HCT116 (cell line): ENCODE results near the gene TRPM3. TPM values are rescaled to one million over a fixed set of nuclear protein-coding genes. Genes with fewer than 3 reads are reported as not detected.

Experiments
- ATAC-seq: fragments of 200-7000 bp; cut with Tn5 transposase; 2 replicates; pipeline ENCODE4 v1.9.1; 2020; ENCODE audit warnings: mild to moderate bottlenecking, moderate library complexity
- BruUV-seq: library from RNA; stranded (reverse); fragments of 400-500 nt; replicated peaks from 2 replicates; lab custom pipeline; 2021; lab: Mats Ljungman, UMichigan
- CTCF ChIA-PET: fragments of 300-600 bp; sonication (Branson Sonifier 250); formaldehyde crosslinking; loops from one replicate; lab custom pipeline; 2021; ENCODE audit warnings: antibody characterized with exemption; lab: Charles Lee
- POLR2A ChIA-PET: fragments of 300-600, 350-600 bp; sonication (Branson Sonifier 250); formaldehyde crosslinking; loops from one replicate; lab custom pipeline; 2021; ENCODE audit warnings: antibody characterized with exemption; lab: Charles Lee
- RAD21 ChIA-PET, 2 experiments: fragments of 300-600 bp; sonication (Branson Sonifier 250); formaldehyde crosslinking; loops; one replicate each; lab custom pipeline; 2023; ENCODE audit warnings: low total read pairs in 2 of 2; ENCODE audit not compliant: uncharacterized antibody in 2 of 2, unreplicated experiment in 2 of 2, low non-redundant PET in 1 of 2; lab: Charles Lee
- DNase-seq: peaks from one replicate; pipeline ENCODE4 v3.0.0-alpha.2; 2010; ENCODE audit warnings: low read depth, low spot score
- H2AFZ ChIP-seq: fragments of 200-600 bp; shearing (Covaris generic), sonication (generic); 2 replicates; pipeline ENCODE4 v1.6.1; 2017; ENCODE audit warnings: low read depth, mixed run types, mixed read lengths, antibody characterized with exemption, low read length; ENCODE audit not compliant: poor library complexity, severe bottlenecking
- H3K27ac ChIP-seq: 2 replicates; pipeline ENCODE4 v1.5.1; 2012; ENCODE audit warnings: low read depth, low read length
- H3K27me3 ChIP-seq: fragments of 200-600 bp; sonication (generic); 2 replicates; pipeline ENCODE4 v1.6.1; 2016; ENCODE audit warnings: mixed run types, low read length, mixed read lengths; ENCODE audit not compliant: insufficient read depth
- H3K36me3 ChIP-seq, 2 experiments: fragments of 200-500 bp in 1 of 2; fragments of 200-600 bp in 1 of 2; sonication (Bioruptor generic) in 1 of 2; sonication (generic) in 1 of 2; 2 replicates each; pipeline versions ENCODE4 v1.5.1 to v1.6.1; 2014 to 2016; ENCODE audit warnings: low read length in 2 of 2, inconsistent platforms in 1 of 2, mixed read lengths in 1 of 2, mixed run types in 1 of 2; ENCODE audit not compliant: insufficient read depth in 2 of 2, control insufficient read depth in 1 of 2
- H3K4me1 ChIP-seq, 2 experiments: fragments of 200-600 bp in 1 of 2; sonication (generic) in 1 of 2; 2 replicates each; pipeline versions ENCODE4 v1.5.1 to v1.6.1; 2012 to 2017; ENCODE audit warnings: low read length in 2 of 2, inconsistent platforms in 1 of 2, mild to moderate bottlenecking in 1 of 2, mixed read lengths in 1 of 2, mixed run types in 1 of 2, moderate library complexity in 1 of 2; ENCODE audit not compliant: insufficient read depth in 2 of 2, control insufficient read depth in 1 of 2
- H3K4me2 ChIP-seq: fragments of 200-600 bp; sonication (generic); 2 replicates; pipeline ENCODE4 v1.6.1; 2017; ENCODE audit warnings: mixed run types, low read length, mixed read lengths
- H3K4me3 ChIP-seq, 2 experiments: fragments of 200-600 bp in 1 of 2; sonication (generic) in 1 of 2; replicated peaks in 1 of 2; 2 replicates each; pipeline ENCODE4 v1.5.1; 2011 to 2016; ENCODE audit warnings: low read length in 2 of 2, control low read depth in 1 of 2, low read depth in 1 of 2, mild to moderate bottlenecking in 1 of 2, mixed read lengths in 1 of 2, mixed run types in 1 of 2
- H3K79me2 ChIP-seq: fragments of 200-600 bp; sonication (generic); 2 replicates; pipeline ENCODE4 v1.6.1; 2017; ENCODE audit warnings: mild to moderate bottlenecking, mixed run types, low read length, moderate library complexity, mixed read lengths; ENCODE audit not compliant: insufficient read depth
- H3K9ac ChIP-seq: fragments of 200-600 bp; sonication (generic); 2 replicates; pipeline ENCODE4 v1.6.1; 2016; ENCODE audit warnings: low read length, mixed read lengths
- H3K9me2 ChIP-seq: fragments of 200-600 bp; sonication (generic), shearing (Covaris generic); 2 replicates; pipeline ENCODE4 v1.6.1; 2017; ENCODE audit warnings: mixed run types, mild to moderate bottlenecking, moderate library complexity; ENCODE audit not compliant: insufficient read depth
- H3K9me3 ChIP-seq, 2 experiments: fragments of 200-500 bp in 1 of 2; fragments of 200-600 bp in 1 of 2; sonication (Bioruptor generic) in 1 of 2; sonication (generic) in 1 of 2; 2 replicates each; pipeline ENCODE4 v1.6.1; 2014 to 2017; ENCODE audit warnings: low read length in 2 of 2, mixed read lengths in 2 of 2, inconsistent platforms in 1 of 2, low read depth in 1 of 2, mild to moderate bottlenecking in 1 of 2, mixed run types in 1 of 2, moderate library complexity in 1 of 2; ENCODE audit not compliant: control insufficient read depth in 1 of 2, insufficient read depth in 1 of 2
- H4K20me1 ChIP-seq: fragments of 200-600 bp; sonication (generic), shearing (Covaris generic); 2 replicates; pipeline ENCODE4 v1.6.1; 2017; ENCODE audit warnings: mixed run types, mild to moderate bottlenecking, moderate library complexity; ENCODE audit not compliant: insufficient read depth
- ATF3 ChIP-seq: IDR thresholded peaks from 2 replicates; pipeline ENCODE4 v1.6.1; 2012
- CBX3 ChIP-seq: IDR thresholded peaks from 2 replicates; pipeline ENCODE4 v1.6.1; 2012; ENCODE audit warnings: low read depth
- EGR1 ChIP-seq: IDR thresholded peaks from 2 replicates; pipeline ENCODE4 v1.6.1; 2012; ENCODE audit warnings: low read depth
- ELF1 ChIP-seq: IDR thresholded peaks from 2 replicates; pipeline ENCODE4 v1.6.1; 2012; ENCODE audit warnings: low read depth, borderline replicate concordance
- EZH2 ChIP-seq: fragments of 200-600 bp; sonication (generic); IDR thresholded peaks from 2 replicates; pipeline ENCODE4 v1.6.1; 2017; ENCODE audit warnings: antibody characterized with exemption, mixed run types
- EZH2phosphoT487 ChIP-seq: fragments of 200-600 bp; IDR thresholded peaks from 2 replicates; pipeline ENCODE4 v1.6.1; 2018; ENCODE audit warnings: antibody characterized with exemption, borderline replicate concordance
- MAX ChIP-seq: IDR thresholded peaks from 2 replicates; pipeline ENCODE4 v1.6.1; 2012
- POLR2A ChIP-seq: IDR thresholded peaks from 2 replicates; pipeline ENCODE4 v1.7.0; 2011; ENCODE audit warnings: borderline replicate concordance; ENCODE audit not compliant: insufficient read depth, insufficient read length; ENCODE audit errors: extremely low read depth
- RAD21 ChIP-seq: IDR thresholded peaks from 2 replicates; pipeline ENCODE4 v1.6.1; 2012; ENCODE audit warnings: low read depth, mild to moderate bottlenecking
- REST ChIP-seq: IDR thresholded peaks from 2 replicates; pipeline ENCODE4 v1.6.1; 2012; ENCODE audit warnings: low read depth
- TCF7L2 ChIP-seq: IDR thresholded peaks from 2 replicates; pipeline ENCODE4 v1.7.0; 2011; ENCODE audit warnings: borderline replicate concordance, inconsistent platforms; ENCODE audit not compliant: insufficient read depth, insufficient read length; ENCODE audit errors: extremely low read depth
- YY1 ChIP-seq: IDR thresholded peaks from 2 replicates; pipeline ENCODE4 v1.6.1; 2011; ENCODE audit warnings: low read length, low read depth, moderate library complexity, mild to moderate bottlenecking; ENCODE audit not compliant: insufficient replicate concordance; ENCODE audit errors: extremely low read depth
- ZBTB33 ChIP-seq: IDR thresholded peaks from 2 replicates; pipeline ENCODE4 v1.6.1; 2011; ENCODE audit warnings: mild to moderate bottlenecking, low read length, moderate library complexity; ENCODE audit not compliant: insufficient replicate concordance; ENCODE audit errors: extremely low read depth
- ZFX ChIP-seq: fragments of 450-650 bp; IDR thresholded peaks from 2 replicates; pipeline ENCODE4 v1.6.1; 2017
- intact Hi-C: fragments of 100-400 bp; cut with micrococcal nuclease; formaldehyde crosslinking; loops from 2 replicates; pipeline ENCODE4 v1.10.0; 2022
- total RNA-seq: library from RNA; stranded (reverse); gene quantifications from one replicate; pipeline ENCODE4 v1.2.1, GENCODE V29; 2021; ENCODE audit not compliant: unreplicated experiment

Gene TRPM3
- total RNA-seq, 1 experiment from 2014 or later = not detected

- ChIA-PET POLR2A (no interaction called here), RAD21 (no interaction called here)
- DNase-seq = no peak
- BruUV-seq = no TSS peak
- H3K36me3 ChIP-seq = no peaks in the 10 kb centered on the region
- H4K20me1 ChIP-seq = no peaks in the 10 kb centered on the region
- TF ChIP-seq CBX3 (no peak), EGR1 (no peak), ATF3 (no peak), POLR2A (no peak), YY1 (no peak), ZFX (no peak), TCF7L2 (no peak), EZH2phosphoT487 (no peak), ZBTB33 (no peak), REST (no peak), ELF1 (no peak), RAD21 (no peak), EZH2 (no peak), MAX (no peak)
- TF ChIP-seq, all 23 proteins: peak for 0
- H3K9me3 ChIP-seq = no peaks in the 10 kb centered on the region
- H3K9me2 ChIP-seq = no peaks in the 10 kb centered on the region
- no peak overlapping the region for H3K9ac ChIP-seq
- no peaks in the 10 kb centered on the region for H3K79me2 ChIP-seq
- H2AFZ ChIP-seq = no peak overlapping the region
- H3K4me2 ChIP-seq = no peak overlapping the region
- CTCF ChIA-PET = no interaction called here
- no peaks in the 10 kb centered on the region for H3K27me3 ChIP-seq
- H3K4me1 ChIP-seq = no peaks in the 10 kb centered on the region
- intact Hi-C loops = no loop called here
- no peak overlapping the region for H3K27ac ChIP-seq
- no peak for ATAC-seq
- no peak overlapping the region for H3K4me3 ChIP-seq
These were observed 615.3 kb downstream of the TRPM3 start for GRCh38 chr9:70506159-70506558.
